Measurements from ENCODE around the gene CLNS1A. TPM values are rescaled to one million over a fixed set of nuclear protein-coding genes. Genes with fewer than 3 reads are reported as not detected.
A peak's percentile ranks its signal among the peaks of the same experiment; 100 is the strongest.

CLNS1A gene
- polyA plus RNA-seq, 1 of the 3 experiments (the other 2 are of a cell fraction): 124 TPM

DNA sequence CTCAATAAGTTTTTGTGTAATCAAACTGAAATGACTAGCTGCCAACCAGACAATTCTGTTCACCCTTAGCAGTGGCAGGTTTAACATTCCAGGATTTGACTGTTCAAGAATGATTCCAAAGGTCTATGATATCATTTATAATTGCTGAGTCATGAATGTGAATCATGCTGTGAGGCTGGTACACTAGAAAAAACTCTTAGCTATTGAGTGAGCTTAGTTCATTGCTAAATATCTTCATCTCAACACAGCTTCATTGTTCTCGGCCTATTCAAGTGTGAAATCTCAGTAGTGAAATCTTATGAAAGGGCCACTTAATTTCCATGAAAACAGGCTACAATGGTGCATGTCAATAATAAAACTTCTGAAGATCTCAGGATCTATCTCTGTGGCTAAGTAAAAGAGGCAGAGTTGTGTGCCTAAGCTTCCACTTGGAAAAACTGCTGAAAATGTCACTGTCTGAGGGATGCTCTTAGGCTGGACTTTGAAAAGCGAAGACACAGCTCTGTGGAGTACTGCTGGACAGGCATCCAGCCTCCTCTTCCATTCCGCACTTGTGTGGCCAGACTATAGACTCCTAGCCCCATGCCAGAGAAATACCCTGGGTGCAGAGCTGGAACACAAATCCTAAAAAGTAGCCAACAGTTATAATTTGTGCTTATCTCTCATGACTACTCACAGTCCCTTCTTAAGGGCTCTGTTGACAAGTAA, 35.1 kb downstream of the CLNS1A start:
- DNase-seq: no peak
- Histone ChIP-seq H3K36me3 (replicated peaks in 1 of 2; ENCODE audit: control insufficient read depth in 1 of 2, insufficient read depth in 2 of 2, low read length in 1 of 2) (peaks cover 9 to 20% of the 10 kb centered on the region in 2 experiments), H3K9me2 (no peaks in the 10 kb centered on the region), H3K4me2 (peak overlapping the region; percentile 45), H3K9me3 (no peaks in the 10 kb centered on the region), H2AFZ (ENCODE audit: low read depth) (no peak overlapping the region), H3K79me2 (ENCODE audit: insufficient read depth) (no peaks in the 10 kb centered on the region), H3K4me1 (ENCODE audit: control insufficient read depth in 1 of 2, insufficient read depth in 2 of 2, low read depth in 1 of 2, low read length in 1 of 2) (peaks cover 0 to 27% of the 10 kb centered on the region in 2 experiments; a peak in 2 of 4 replicates), H3K27me3 (ENCODE audit: insufficient read depth) (no peaks in the 10 kb centered on the region), H3K4me3 (ENCODE audit: low read depth in 2 of 2, low read length in 1 of 2) (no peak overlapping the region), H3K27ac (ENCODE audit: low read depth in 2 of 2, low read length in 1 of 2) (peak overlapping the region; percentile 47 to 85; a peak in 3 of 4 replicates), H4K20me1 (ENCODE audit: insufficient read depth) (no peaks in the 10 kb centered on the region), H3K9ac (peak overlapping the region; percentile 27; the same call in 1 of the 2 replicates), H3F3A (replicated peaks; ENCODE audit: insufficient read depth) (peaks cover 33% of the 10 kb centered on the region)
- 67% methylated on average over 3 of the region's 3 CpGs for WGBS (ENCODE audit: low lambda C conversion rate)
- POLR2A ChIA-PET: no interaction called here
- CTCF ChIA-PET: interaction anchor here (1.2 to 2.2 kb wide), 3 partner anchors 11 to 475 kb away, joined by 3 to 9 read pairs (median 4); no protein-coding TSS in a partner anchor
- TF ChIP-seq, protein P1, sequence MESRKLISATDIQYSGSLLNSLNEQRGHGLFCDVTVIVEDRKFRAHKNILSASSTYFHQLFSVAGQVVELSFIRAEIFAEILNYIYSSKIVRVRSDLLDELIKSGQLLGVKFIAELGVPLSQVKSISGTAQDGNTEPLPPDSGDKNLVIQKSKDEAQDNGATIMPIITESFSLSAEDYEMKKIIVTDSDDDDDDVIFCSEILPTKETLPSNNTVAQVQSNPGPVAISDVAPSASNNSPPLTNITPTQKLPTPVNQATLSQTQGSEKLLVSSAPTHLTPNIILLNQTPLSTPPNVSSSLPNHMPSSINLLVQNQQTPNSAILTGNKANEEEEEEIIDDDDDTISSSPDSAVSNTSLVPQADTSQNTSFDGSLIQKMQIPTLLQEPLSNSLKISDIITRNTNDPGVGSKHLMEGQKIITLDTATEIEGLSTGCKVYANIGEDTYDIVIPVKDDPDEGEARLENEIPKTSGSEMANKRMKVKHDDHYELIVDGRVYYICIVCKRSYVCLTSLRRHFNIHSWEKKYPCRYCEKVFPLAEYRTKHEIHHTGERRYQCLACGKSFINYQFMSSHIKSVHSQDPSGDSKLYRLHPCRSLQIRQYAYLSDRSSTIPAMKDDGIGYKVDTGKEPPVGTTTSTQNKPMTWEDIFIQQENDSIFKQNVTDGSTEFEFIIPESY (IDR thresholded peaks at IDR 0.05; ENCODE audit: borderline replicate concordance, low read depth): 0 out of 2 replicates have a peak, but pooled peaks have one; percentile 16
- TF ChIP-seq, protein P2, sequence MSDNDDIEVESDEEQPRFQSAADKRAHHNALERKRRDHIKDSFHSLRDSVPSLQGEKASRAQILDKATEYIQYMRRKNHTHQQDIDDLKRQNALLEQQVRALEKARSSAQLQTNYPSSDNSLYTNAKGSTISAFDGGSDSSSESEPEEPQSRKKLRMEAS (IDR thresholded peaks at IDR 0.05; ENCODE audit: low read depth): peak; percentile 74
- TF ChIP-seq SIN3A (IDR thresholded peaks at IDR 0.05; ENCODE audit: borderline replicate concordance, low read depth, low read length) (no peak), NFIC (IDR thresholded peaks at IDR 0.05; ENCODE audit: borderline replicate concordance) (peak; percentile 68), FOSL2 (IDR thresholded peaks at IDR 0.05; ENCODE audit: borderline replicate concordance, low read depth) (peak; percentile 99), RXRA (IDR thresholded peaks at IDR 0.05; ENCODE audit: borderline replicate concordance, low read depth) (no peak; the same call in 1 of the 2 replicates), EP300 (IDR thresholded peaks at IDR 0.05; ENCODE audit: borderline replicate concordance in 1 of 2, low read depth in 1 of 2, low read length in 1 of 2) (peak in 1 of 2 experiments; percentile 55; a peak in 1 of 4 replicates), TCF12 (IDR thresholded peaks at IDR 0.05) (peak; percentile 75), POLR2AphosphoS5 (IDR thresholded peaks at IDR 0.05; ENCODE audit: low read depth, low read length) (peak; percentile 41; the same call in 1 of the 2 replicates), JUND (IDR thresholded peaks at IDR 0.05) (peak; percentile 94), NRF1 (IDR thresholded peaks at IDR 0.05; ENCODE audit: low read depth, low read length) (no peak), FOXM1 (IDR thresholded peaks at IDR 0.05; ENCODE audit: low read depth) (no peak), TEAD4 (IDR thresholded peaks at IDR 0.05; ENCODE audit: borderline replicate concordance, insufficient read depth) (peak; percentile 68; the same call in 1 of the 2 replicates)
- TF ChIP-seq, protein P3, sequence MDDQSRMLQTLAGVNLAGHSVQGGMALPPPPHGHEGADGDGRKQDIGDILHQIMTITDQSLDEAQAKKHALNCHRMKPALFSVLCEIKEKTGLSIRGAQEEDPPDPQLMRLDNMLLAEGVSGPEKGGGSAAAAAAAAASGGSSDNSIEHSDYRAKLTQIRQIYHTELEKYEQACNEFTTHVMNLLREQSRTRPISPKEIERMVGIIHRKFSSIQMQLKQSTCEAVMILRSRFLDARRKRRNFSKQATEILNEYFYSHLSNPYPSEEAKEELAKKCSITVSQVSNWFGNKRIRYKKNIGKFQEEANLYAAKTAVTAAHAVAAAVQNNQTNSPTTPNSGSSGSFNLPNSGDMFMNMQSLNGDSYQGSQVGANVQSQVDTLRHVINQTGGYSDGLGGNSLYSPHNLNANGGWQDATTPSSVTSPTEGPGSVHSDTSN (IDR thresholded peaks at IDR 0.05): peak; percentile 67
- TF ChIP-seq, protein P4, sequence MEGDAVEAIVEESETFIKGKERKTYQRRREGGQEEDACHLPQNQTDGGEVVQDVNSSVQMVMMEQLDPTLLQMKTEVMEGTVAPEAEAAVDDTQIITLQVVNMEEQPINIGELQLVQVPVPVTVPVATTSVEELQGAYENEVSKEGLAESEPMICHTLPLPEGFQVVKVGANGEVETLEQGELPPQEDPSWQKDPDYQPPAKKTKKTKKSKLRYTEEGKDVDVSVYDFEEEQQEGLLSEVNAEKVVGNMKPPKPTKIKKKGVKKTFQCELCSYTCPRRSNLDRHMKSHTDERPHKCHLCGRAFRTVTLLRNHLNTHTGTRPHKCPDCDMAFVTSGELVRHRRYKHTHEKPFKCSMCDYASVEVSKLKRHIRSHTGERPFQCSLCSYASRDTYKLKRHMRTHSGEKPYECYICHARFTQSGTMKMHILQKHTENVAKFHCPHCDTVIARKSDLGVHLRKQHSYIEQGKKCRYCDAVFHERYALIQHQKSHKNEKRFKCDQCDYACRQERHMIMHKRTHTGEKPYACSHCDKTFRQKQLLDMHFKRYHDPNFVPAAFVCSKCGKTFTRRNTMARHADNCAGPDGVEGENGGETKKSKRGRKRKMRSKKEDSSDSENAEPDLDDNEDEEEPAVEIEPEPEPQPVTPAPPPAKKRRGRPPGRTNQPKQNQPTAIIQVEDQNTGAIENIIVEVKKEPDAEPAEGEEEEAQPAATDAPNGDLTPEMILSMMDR (IDR thresholded peaks at IDR 0.05): no peak

All from SK-N-SH (cell line).